WERI-Rb-1 (cell line): ENCODE measurements around the gene CIROP.

Source experiments
- DNase-seq: peaks from one replicate; pipeline ENCODE4 v3.0.0-alpha.2; 2020
- H3K27ac ChIP-seq: fragments of 250-450 bp; sonication (Bioruptor Pico); 2 replicates; pipeline ENCODE4 v1.5.1; 2020; ENCODE audit warnings: mild to moderate bottlenecking, moderate library complexity
- H3K27me3 ChIP-seq: fragments of 250-450 bp; sonication (Bioruptor Pico); 2 replicates; pipeline ENCODE4 v1.5.1; 2021; ENCODE audit warnings: mild to moderate bottlenecking, low read depth, moderate library complexity; ENCODE audit not compliant: insufficient read depth, severe bottlenecking
- H3K36me3 ChIP-seq: fragments of 250-450 bp; sonication (Bioruptor Pico); 2 replicates; pipeline ENCODE4 v1.5.1; 2020; ENCODE audit warnings: mild to moderate bottlenecking, moderate library complexity
- H3K4me3 ChIP-seq: 2 replicates; pipeline ENCODE4 v1.5.1; 2011; ENCODE audit warnings: low read depth, mild to moderate bottlenecking, control low read depth, low read length
- H3K9me3 ChIP-seq: fragments of 250-450 bp; sonication (Bioruptor Pico); 2 replicates; pipeline ENCODE4 v1.5.1; 2021; ENCODE audit warnings: mild to moderate bottlenecking, moderate library complexity; ENCODE audit not compliant: severe bottlenecking
- TF ChIP-seq, protein P1 (sequence below): IDR thresholded peaks from 2 replicates; pipeline ENCODE4 v1.5.1; 2011; ENCODE audit warnings: low read depth, mild to moderate bottlenecking, control low read depth, inconsistent platforms, low read length

CIROP gene

DNA sequence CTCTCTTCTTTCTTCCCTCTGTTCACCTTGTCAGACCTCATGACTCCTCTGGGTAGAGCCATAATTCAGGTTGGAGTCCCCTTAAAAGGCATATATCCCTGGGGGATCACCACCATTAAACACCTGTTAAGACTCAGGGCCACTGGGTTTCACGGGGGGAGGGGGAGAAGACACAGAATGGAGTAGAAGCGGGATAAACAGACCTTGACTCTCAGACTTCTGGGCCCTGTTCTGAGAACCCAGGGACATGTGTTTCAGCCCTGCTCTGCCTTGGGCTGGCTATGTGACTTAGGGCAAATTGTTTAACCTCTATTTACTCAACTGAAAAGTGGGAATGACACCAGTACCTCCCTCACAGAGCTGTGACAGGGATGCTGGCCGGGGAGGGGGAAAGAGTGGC is 52.1 kb downstream of the CIROP start:
- TF ChIP-seq, protein P1, sequence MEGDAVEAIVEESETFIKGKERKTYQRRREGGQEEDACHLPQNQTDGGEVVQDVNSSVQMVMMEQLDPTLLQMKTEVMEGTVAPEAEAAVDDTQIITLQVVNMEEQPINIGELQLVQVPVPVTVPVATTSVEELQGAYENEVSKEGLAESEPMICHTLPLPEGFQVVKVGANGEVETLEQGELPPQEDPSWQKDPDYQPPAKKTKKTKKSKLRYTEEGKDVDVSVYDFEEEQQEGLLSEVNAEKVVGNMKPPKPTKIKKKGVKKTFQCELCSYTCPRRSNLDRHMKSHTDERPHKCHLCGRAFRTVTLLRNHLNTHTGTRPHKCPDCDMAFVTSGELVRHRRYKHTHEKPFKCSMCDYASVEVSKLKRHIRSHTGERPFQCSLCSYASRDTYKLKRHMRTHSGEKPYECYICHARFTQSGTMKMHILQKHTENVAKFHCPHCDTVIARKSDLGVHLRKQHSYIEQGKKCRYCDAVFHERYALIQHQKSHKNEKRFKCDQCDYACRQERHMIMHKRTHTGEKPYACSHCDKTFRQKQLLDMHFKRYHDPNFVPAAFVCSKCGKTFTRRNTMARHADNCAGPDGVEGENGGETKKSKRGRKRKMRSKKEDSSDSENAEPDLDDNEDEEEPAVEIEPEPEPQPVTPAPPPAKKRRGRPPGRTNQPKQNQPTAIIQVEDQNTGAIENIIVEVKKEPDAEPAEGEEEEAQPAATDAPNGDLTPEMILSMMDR: no peak
- H3K36me3 ChIP-seq: peaks cover 31% of the 10 kb centered on the region
- no peaks in the 10 kb centered on the region for H3K9me3 ChIP-seq
- H3K4me3 ChIP-seq: no peak overlapping the region
- peak overlapping the region; percentile 55 for H3K27ac ChIP-seq
- peak; percentile 47 for DNase-seq
- no peaks in the 10 kb centered on the region for H3K27me3 ChIP-seq

DNA sequence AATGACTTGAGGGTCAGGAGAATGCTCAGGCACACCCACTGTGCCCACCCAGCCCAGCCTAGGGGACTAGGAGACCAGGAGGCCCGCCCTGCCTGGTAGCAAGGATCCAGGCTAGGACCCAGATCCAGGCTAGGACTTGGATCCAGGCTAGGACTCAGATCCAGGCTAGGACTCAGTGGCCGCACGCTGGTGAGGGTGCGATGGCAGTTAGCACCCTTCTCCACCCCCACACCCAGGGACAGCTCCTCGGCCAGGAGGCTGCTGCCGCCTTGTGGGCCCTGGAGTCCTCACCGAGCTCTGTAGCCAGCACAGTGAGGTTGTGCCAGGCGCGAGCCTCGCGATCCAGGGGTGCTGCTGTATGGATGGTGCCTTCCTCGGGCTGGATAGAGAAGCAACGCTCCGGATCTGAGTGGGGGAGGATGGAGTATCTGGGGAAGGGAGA is 52.6 kb downstream of the CIROP start:
- Histone ChIP-seq H3K9me3 (no peaks in the 10 kb centered on the region), H3K36me3 (peaks cover 31% of the 10 kb centered on the region), H3K4me3 (no peak overlapping the region), H3K27me3 (no peaks in the 10 kb centered on the region), H3K27ac (peak overlapping the region; percentile 55)
- DNase-seq: peak; percentile 86
- TF ChIP-seq, protein P1: peak; percentile 96

DNA sequence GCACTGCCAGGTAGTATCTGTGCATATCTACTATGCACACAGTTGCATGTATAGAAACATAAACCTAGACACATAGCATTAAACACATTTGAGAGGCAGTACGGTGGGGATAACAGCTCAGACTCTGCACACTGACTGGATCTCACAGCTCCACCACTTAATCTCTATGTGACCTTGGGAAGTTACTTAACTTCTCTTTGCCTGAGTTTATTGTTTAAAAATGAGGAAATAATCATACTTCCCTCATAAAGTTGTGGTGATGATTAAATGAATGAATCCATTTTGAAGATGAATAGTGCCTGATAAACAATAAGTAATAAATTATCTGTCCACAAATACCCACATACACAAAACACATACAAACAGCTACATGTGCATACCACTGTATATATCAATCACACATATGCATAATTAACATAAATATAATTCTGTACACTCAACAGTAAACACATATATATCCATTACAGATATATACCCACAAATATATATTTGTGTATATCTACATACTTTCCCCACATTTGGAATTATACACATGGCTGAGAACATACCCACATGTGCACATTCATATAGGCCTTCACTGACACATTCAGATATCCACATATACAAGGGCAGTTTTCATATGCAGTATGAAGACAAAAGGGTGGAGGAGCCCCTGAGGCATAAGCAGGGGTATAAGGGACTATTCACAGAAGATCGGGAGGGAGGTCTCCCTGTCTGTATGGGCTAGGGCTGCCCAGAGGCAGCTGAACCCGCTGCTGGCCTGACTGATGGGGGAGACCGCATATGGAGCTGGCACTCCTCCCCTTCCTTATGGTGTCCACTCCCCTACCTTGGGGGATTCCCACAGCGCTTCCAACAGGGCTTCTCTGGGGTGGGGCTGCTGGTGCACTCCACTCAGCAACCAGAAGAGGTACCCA is 53.4 kb downstream of the CIROP start:
- Histone ChIP-seq H3K27ac (peak overlapping the region; percentile 55), H3K9me3 (no peaks in the 10 kb centered on the region)

More for the DNA sequence above, 53.4 kb downstream of the CIROP start:
- Histone ChIP-seq H3K4me3 (no peak overlapping the region), H3K36me3 (peaks cover 31% of the 10 kb centered on the region), H3K27me3 (no peaks in the 10 kb centered on the region)
- no peak for DNase-seq
- TF ChIP-seq, protein P1: no peak
